HCT116 (cell line): ENCODE results near the gene INTS1.

Experiments used
- CTCF ChIP-seq, 3 experiments: fragments of 200-600 bp in 1 of 3; sonication (generic) in 1 of 3; IDR thresholded peaks in 2 of 3; conservative IDR thresholded peaks in 1 of 3; 2 replicates each; pipeline ENCODE4 v1.5.1; 2012 to 2017; ENCODE audit warnings: low read depth in 2 of 3, low read length in 2 of 3, antibody characterized with exemption in 1 of 3, borderline replicate concordance in 1 of 3, control low read depth in 1 of 3, mild to moderate bottlenecking in 1 of 3, mixed read lengths in 1 of 3, mixed run types in 1 of 3, moderate library complexity in 1 of 3; ENCODE audit not compliant: insufficient read depth in 1 of 3
- EZH2 ChIP-seq: fragments of 200-600 bp; sonication (generic); IDR thresholded peaks from 2 replicates; pipeline ENCODE4 v1.6.1; 2017; ENCODE audit warnings: antibody characterized with exemption, mixed run types
- JUND ChIP-seq: IDR thresholded peaks from 2 replicates; pipeline ENCODE4 v1.6.1; 2012
- MAX ChIP-seq: IDR thresholded peaks from 2 replicates; pipeline ENCODE4 v1.6.1; 2012
- POLR2A ChIP-seq: IDR thresholded peaks from 2 replicates; pipeline ENCODE4 v1.7.0; 2011; ENCODE audit warnings: borderline replicate concordance; ENCODE audit not compliant: insufficient read depth, insufficient read length; ENCODE audit errors: extremely low read depth
- RAD21 ChIP-seq: IDR thresholded peaks from 2 replicates; pipeline ENCODE4 v1.6.1; 2012; ENCODE audit warnings: low read depth, mild to moderate bottlenecking
- REST ChIP-seq: IDR thresholded peaks from 2 replicates; pipeline ENCODE4 v1.6.1; 2012; ENCODE audit warnings: low read depth

- TF ChIP-seq POLR2A: no peak
- TF ChIP-seq CTCF (IDR thresholded peaks at IDR 0.05 in 2 of 3, conservative IDR thresholded peaks at IDR 0.05 in 1 of 3; ENCODE audit: borderline replicate concordance in 1 of 3, insufficient read depth in 1 of 3, low read depth in 2 of 3, low read length in 2 of 3): no peak
- TF ChIP-seq RAD21: no peak
- TF ChIP-seq REST: no peak
- TF ChIP-seq MAX: no peak
- TF ChIP-seq JUND: no peak
- TF ChIP-seq EZH2: no peak
Observed at GRCh38 chr7:1549357-1550004, 45.3 kb upstream of the INTS1 start.
